K562 (cell line): ENCODE data around the gene BCAS3.

Experiments used
- ATF3 ChIP-seq, 2 experiments: fragments of 450-650 bp in 1 of 2; sonication (generic) in 1 of 2; formaldehyde crosslinking in 1 of 2; IDR thresholded peaks in 1 of 2; conservative IDR thresholded peaks in 1 of 2; 2 replicates each; pipeline versions ENCODE4 v1.6.1 to v1.8.1; 2016 to 2023; ENCODE audit warnings: mild to moderate bottlenecking in 2 of 2, moderate library complexity in 2 of 2, inconsistent platforms in 1 of 2, missing genetic modification reagents in 1 of 2
- CEBPB ChIP-seq: fragments of 450-650 bp; IDR thresholded peaks from 2 replicates; pipeline ENCODE4 v1.6.1; 2016; ENCODE audit warnings: missing genetic modification characterization, missing compliant biosample characterization
- CTCF ChIP-seq, 3 experiments: IDR thresholded peaks in 2 of 3; conservative IDR thresholded peaks in 1 of 3; 2 replicates each; pipeline ENCODE4 v1.5.1; 2011 to 2012; ENCODE audit warnings: low read length in 3 of 3, mild to moderate bottlenecking in 3 of 3, control low read depth in 2 of 3, improper control_type of control experiment in 1 of 3, inconsistent platforms in 1 of 3, low read depth in 1 of 3, mixed read lengths in 1 of 3, moderate library complexity in 1 of 3; ENCODE audit not compliant: insufficient read depth in 2 of 3
- NFYB ChIP-seq: IDR thresholded peaks from 2 replicates; pipeline ENCODE4 v1.6.1; 2011; ENCODE audit warnings: mild to moderate bottlenecking, moderate library complexity; ENCODE audit not compliant: insufficient read length; ENCODE audit errors: extremely low read depth
- TF ChIP-seq, protein P1 (sequence below): sonication (generic); formaldehyde crosslinking; IDR thresholded peaks from 2 replicates; pipeline ENCODE4 v1.8.1; 2023; ENCODE audit warnings: mild to moderate bottlenecking, missing genetic modification reagents, moderate library complexity

GRCh38 chr17:60888812-60889709, 211.4 kb downstream of the BCAS3 start:
- TF ChIP-seq ATF3 (IDR thresholded peaks at IDR 0.05) (no peak), ATF3 (CRISPR knock-in tag; conservative IDR thresholded peaks at IDR 0.05) (no peak), CEBPB (tag) (no peak), CTCF (IDR thresholded peaks at IDR 0.05 in 2 of 3, conservative IDR thresholded peaks at IDR 0.05 in 1 of 3; ENCODE audit: insufficient read depth in 2 of 3, low read depth in 1 of 3, low read length in 3 of 3) (no peak), NFYB (no peak)
- TF ChIP-seq, protein P1, sequence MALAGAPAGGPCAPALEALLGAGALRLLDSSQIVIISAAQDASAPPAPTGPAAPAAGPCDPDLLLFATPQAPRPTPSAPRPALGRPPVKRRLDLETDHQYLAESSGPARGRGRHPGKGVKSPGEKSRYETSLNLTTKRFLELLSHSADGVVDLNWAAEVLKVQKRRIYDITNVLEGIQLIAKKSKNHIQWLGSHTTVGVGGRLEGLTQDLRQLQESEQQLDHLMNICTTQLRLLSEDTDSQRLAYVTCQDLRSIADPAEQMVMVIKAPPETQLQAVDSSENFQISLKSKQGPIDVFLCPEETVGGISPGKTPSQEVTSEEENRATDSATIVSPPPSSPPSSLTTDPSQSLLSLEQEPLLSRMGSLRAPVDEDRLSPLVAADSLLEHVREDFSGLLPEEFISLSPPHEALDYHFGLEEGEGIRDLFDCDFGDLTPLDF (CRISPR knock-in tag): no peak
